Measurements from ENCODE around the gene RPL29. TPM values are rescaled to one million over a fixed set of nuclear protein-coding genes. Genes with fewer than 3 reads are reported as not detected.

The RPL29 gene
- total and polyA plus RNA-seq, 2 of the 8 experiments (the other 6 are each of a cell fraction or from before 2014, with no cell fraction given) = 1,467 to 2,660 TPM

GRCh38 chr3:51978143-51978502 is 17.6 kb downstream of the RPL29 start:
- 79% methylated on average over 4 of the region's 4 CpGs; no CpG with 5 or more reads in 1 of the 2 experiments for WGBS, 2 experiments (ENCODE audit: extremely low coverage in 1 of 2, insufficient coverage in 1 of 2, insufficient read length in 1 of 2, insufficient replicate concordance in 2 of 2, low coverage in 1 of 2, low lambda C conversion rate in 2 of 2, missing lambda C conversion rate in 1 of 2)
- H3K36me3 ChIP-seq (ENCODE audit: control insufficient read depth in 2 of 4, insufficient read depth in 4 of 4, low read length in 3 of 4) = no peaks in the 10 kb centered on the region
- H2BK20ac ChIP-seq (ENCODE audit: low read length) = no peak overlapping the region
- H3K18ac ChIP-seq (ENCODE audit: extremely low read depth, low read length) = no peak overlapping the region
- ChIA-PET CTCF (ENCODE audit: partially characterized antibody) (interaction anchor here (1.1 to 2.6 kb wide), 2 partner anchors 36 to 142 kb away, joined by 3 to 12 read pairs; partner anchors contain the start of genes PARP3 and RRP9), POLR2A (ENCODE audit: partially characterized antibody) (interaction anchor here (25.9 to 29.3 kb wide), 2 partner anchors 6 to 7 kb away, joined by 923 read pairs; partner anchors contain the start of genes ABHD14A, ABHD14B, ACY1 and PCBP4)
- H3K79me2 ChIP-seq (ENCODE audit: control insufficient read depth in 1 of 2, insufficient read depth in 2 of 2, low read length in 2 of 2) = no peaks in the 10 kb centered on the region
- H3K56ac ChIP-seq (replicated peaks; ENCODE audit: insufficient read length, low read depth, low read length) = no peak overlapping the region
- H4K5ac ChIP-seq (ENCODE audit: insufficient read length, low read depth, low read length) = no peak overlapping the region
- DNase-seq (ENCODE audit: low read depth in 1 of 2, low spot score in 2 of 2) (no peak), FAIRE-seq (no peak)
- H2BK12ac ChIP-seq (ENCODE audit: low read depth, low read length) = no peak overlapping the region
- H3K27ac ChIP-seq (ENCODE audit: low read depth, low read length) = no peak overlapping the region
- no peak overlapping the region for H2BK15ac ChIP-seq (ENCODE audit: low read length)
- H3K27me3 ChIP-seq (replicated peaks in 1 of 4; ENCODE audit: control insufficient read depth in 3 of 4, extremely low read depth in 1 of 4, insufficient read depth in 3 of 4, low read length in 3 of 4) = peaks cover 2 to 32% (median 24%) of the 10 kb centered on the region in 4 experiments; a peak in 6 of 7 replicates
- no peak overlapping the region for H2AK5ac ChIP-seq (ENCODE audit: low read depth, low read length)
- H3K4me1 ChIP-seq (replicated peaks in 1 of 4; ENCODE audit: control insufficient read depth in 3 of 4, insufficient read depth in 4 of 4, low read length in 3 of 4) = peaks cover 6 to 28% (median 19%) of the 10 kb centered on the region in 4 experiments
- no peak overlapping the region for H3K23ac ChIP-seq (ENCODE audit: insufficient read length)
- no peak overlapping the region for H3K4ac ChIP-seq (replicated peaks; ENCODE audit: insufficient read length, low read depth, low read length)
- H3K14ac ChIP-seq (ENCODE audit: insufficient read length) = no peak overlapping the region
- H4K8ac ChIP-seq (ENCODE audit: extremely low read depth, insufficient read depth, low read length) = peak overlapping the region; percentile 26; the same call in 1 of the 2 replicates
- no peak overlapping the region for H2BK5ac ChIP-seq (ENCODE audit: low read depth, low read length)
- H4K20me1 ChIP-seq (replicated peaks in 1 of 2; ENCODE audit: control insufficient read depth in 1 of 2, insufficient read depth in 2 of 2, low read length in 2 of 2) = peaks cover 0 to 6% of the 10 kb centered on the region in 2 experiments
- no peak overlapping the region for H2AFZ ChIP-seq (ENCODE audit: low read length)
- H3K4me2 ChIP-seq (ENCODE audit: insufficient read depth in 1 of 2, low read depth in 2 of 2, low read length in 2 of 2) = no peak overlapping the region
- peaks cover 17% of the 10 kb centered on the region for H3K23me2 ChIP-seq (ENCODE audit: low read depth, low read length)
- TF ChIP-seq JUN (IDR thresholded peaks at IDR 0.05; ENCODE audit: low read depth, low read length) = no peak
- TF ChIP-seq SIX5 (IDR thresholded peaks at IDR 0.05; ENCODE audit: low read depth, low read length) = no peak
- no peak overlapping the region for H3K4me3 ChIP-seq (ENCODE audit: extremely low read depth in 1 of 4, insufficient read depth in 2 of 4, low read depth in 3 of 4, low read length in 4 of 4)
- H3K9me3 ChIP-seq (ENCODE audit: insufficient read depth in 2 of 2, low read depth in 1 of 2, low read length in 1 of 2) = no peaks in the 10 kb centered on the region; a peak in 1 of 4 replicates
- H3K9ac ChIP-seq (replicated peaks in 1 of 4; ENCODE audit: extremely low read depth in 1 of 4, low read depth in 3 of 4, low read length in 3 of 4) = no peak overlapping the region
- H2BK120ac ChIP-seq (replicated peaks; ENCODE audit: low read depth, low read length) = no peak overlapping the region
- no peak overlapping the region for H4K91ac ChIP-seq (replicated peaks; ENCODE audit: insufficient read length, low read length)
- peaks cover 10% of the 10 kb centered on the region for H3K79me1 ChIP-seq (ENCODE audit: low read depth, low read length)
